HG03103 (cell line): ENCODE data around the gene RNF215.

Experiments used
- ATAC-seq: cut with Tn5 transposase; IDR thresholded peaks from one replicate; pipeline ENCODE4 v1.9.1; 2021; ENCODE audit warnings: low read depth; ENCODE audit not compliant: unreplicated experiment

The RNF215 gene

DNA sequence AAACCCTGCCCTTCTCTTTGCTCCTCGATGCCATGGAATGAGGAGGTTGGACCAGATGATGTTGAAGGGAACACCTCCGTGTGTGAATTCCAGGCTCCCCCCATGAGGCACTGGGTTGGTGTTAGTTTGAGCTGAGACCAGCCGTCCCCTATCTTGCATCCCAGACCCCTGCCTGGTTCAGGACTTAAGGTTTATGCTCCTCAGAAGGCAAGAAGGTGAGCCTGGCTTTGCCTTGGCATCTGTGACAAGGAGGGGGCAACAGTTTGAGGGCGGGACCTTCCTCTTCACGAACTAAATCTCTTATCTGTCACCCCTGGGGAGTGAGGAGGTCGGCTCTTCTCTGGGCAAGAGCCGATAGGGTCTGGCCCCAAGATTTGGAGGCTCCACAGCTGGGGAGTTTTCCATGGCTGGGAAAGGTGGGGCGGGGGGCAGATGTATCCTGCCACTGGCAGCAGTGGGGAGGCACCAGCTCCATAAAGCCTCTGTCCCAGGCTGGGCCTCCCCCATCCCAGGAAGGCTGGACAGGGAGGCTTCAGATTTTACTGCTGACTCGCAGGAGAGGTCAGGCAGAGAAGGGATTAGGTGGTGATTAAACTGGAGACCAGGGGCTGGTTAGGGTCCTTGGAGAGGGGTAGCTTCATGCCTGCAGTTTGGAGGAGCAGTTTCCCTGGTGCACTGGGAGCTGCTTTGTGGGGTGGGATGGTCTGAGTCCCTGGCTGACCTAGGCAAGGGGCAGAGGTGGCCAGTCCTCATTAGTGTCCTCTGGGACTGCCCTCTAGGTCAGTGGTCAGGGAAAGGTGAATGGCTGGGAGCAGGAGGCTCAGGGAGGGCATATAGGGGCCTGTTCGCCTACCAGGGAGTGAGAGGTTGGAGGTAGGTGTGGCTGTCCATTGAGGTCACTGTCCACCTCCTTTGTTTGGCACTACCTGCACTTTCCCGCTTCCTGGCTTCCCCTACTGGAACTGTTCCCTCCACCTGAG lies 10.7 kb upstream of the RNF215 start:
- ATAC-seq: no peak

DNA sequence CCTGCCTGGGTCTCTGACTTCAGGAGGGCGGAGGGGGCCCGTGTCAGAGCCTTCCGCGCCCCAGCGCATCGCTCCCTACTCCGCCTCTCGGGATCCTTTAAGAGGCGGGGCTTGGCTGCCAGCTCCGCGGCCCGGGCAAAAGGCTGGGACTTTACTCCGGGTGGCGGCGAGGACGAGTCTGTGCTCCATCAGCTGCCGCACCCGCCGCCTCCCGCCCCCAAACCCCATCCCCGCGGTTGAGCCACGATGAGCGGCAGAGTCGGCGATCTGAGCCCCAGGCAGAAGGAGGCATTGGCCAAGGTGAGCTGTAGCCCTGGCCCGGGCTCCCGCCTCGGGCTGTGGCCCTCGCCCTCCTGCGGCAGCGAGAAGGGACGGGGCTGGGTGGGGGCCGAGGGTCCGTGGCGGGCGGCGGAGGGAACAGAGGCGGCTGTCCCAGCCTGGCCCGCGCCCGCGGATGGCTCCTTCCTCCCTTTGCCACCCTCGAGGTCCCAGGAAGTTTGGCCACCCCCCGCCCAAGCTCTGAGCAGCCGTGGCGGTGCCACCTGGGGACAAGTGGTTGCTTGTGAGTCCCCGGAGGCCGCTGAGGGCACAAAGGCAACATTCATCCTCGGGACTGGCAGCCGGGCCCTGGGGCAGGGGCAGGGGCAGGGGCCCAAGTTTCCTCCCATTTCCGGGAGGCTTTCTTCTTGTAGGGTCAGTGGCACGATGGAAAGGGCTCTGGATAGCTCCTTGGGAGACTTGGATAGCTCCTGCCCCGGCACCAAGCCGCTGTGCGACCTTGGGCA lies 9.9 kb upstream of the RNF215 start, which contains the start of gene SEC14L2:
Gene SEC14L2, plus strand, starts transcription at position 148 of the 785 bp plus-strand sequence. Its CDS starts 99 bp downstream, at position 247.
- no peak for ATAC-seq

DNA sequence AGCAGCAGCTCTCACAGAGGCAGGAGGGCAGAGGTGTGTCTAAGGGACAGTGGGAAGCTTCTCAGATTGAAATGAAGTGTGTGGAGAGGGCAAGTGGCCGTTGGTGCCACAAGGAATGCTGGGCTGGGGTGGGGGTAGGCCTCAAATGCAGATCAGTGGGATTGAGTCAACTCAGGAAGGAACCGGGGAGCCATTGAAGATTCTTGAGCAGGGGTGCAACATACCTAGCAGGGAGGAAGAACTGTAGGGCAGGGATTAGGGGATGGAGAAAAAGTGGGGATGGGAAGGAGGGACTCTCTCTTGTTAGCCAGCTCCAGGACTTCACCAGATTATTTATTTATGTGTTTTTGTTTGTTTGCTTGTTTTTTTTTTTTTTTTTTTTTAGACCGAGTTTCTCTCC lies 6.7 kb upstream of the RNF215 start:
- no peak for ATAC-seq

DNA sequence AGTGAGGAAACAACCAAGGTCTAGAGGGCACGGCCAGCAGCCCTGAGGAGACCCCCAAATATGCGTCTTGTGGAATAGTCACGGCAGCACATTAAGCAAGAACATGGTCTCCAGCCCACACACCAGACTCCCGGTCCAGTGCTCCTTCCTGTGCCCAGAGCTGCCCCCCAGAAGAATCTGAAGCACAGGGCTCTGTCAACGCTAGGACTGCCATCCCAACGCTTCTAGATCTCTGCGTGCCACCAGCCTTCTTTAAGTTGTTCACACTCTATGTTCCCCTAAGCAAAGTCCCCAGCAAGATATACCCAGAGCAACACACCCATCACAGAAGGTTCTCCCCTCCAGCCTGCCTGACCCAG lies 6.1 kb upstream of the RNF215 start:
- no peak for ATAC-seq

DNA sequence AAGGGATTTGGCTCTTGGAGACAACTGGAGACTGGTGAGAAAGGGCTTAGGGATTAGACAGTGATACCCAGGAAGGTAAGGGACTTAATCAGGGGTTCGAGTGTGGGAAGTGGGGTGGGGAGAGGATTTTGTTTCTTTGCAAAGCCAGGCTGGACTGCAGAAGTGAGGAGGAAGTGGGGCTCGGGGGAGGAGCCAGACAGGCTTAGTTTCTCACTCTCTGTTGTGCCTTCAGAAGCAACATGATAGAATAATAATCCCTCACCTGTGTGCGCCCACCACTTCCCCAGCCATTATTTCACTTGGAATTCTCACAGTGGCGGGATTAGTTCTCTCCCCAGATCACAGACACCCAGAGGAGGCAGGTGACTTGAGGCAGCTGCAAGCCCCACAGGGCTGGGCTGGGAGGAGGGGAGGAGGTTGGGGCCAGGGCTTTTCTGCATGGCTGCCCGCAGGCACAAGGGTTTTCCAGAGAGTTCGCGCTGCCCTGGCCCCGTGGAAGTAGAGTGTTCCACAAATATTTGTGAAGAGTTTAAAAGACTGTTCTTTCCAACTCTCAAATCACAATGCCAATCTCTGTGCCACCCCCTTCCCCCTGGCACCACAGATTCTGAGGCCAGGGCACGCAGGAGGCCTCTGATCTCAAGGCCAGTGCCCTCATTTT lies 5.6 kb upstream of the RNF215 start:
- no peak for ATAC-seq

DNA sequence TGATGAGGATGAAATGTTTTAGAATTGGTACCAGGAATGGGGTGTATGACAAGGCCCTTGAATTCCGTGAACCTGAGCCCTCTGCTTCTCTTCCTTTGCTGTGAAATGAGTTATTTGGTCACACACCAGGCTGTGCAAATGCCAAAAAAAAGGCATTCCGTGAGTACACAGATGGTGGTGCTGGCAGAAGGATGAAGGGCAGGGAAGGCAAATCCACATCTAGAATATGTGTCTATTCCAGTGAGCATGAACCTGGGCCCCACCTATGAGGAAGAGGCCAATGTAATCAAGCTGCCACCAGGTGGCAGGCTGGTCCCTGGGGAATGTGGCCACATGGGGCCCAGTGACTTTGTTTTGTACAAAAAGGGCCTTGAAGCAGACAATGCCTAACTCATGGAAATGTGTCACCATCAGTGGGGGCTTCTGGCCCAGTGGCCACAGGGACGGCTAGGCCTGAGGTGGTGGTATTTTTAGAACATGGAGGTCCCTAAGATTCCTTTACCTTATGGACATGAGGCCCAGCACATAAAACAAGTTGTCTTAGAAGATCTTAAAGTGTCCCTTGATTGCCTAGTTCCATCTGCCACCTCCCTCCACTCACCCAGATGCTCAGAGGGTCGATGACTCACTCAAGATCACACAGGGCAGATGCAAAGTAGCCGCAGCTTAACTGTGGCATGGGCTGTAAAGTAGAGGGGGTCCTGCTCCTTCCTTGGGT lies 3.9 kb upstream of the RNF215 start:
- no peak for ATAC-seq

DNA sequence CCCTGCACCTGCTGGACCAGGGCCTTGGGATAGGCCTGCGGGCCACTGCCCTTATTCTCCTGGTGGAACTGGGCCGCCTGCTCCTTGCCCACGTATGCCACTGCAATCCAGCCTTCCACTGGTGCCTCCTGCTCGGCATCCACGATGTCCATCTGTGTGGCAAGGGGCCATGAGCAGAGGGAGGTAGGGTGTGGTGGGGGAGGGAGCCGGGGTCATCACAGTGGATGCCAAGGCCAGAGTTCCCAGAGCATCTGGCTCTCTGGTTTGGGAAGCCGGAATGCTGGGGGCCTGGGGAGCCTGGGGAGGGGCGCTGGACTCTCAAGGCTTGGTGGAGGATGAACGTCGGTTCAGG lies 627 bp downstream of the RNF215 start:
- ATAC-seq: no peak

DNA sequence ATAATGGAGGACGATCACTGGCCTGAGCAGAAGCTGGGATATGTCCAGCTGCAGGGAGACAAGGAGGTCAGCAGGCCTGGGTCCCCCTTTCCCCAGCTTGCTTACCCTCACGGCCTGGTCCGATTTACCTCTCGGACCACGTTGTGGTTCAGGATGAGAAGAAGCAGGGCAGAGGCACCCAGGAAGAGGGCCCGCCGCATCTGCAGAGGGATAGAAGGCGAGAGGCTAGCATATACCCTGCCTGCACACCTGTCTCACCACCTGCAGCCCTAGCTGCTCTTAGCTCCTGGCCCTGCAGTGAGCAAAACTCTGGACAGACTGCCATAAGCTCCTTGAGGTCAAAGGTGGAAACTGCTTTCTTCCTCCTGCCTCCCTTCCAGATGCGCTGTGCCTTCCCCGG lies 1.3 kb downstream of the RNF215 start:
- no peak for ATAC-seq

DNA sequence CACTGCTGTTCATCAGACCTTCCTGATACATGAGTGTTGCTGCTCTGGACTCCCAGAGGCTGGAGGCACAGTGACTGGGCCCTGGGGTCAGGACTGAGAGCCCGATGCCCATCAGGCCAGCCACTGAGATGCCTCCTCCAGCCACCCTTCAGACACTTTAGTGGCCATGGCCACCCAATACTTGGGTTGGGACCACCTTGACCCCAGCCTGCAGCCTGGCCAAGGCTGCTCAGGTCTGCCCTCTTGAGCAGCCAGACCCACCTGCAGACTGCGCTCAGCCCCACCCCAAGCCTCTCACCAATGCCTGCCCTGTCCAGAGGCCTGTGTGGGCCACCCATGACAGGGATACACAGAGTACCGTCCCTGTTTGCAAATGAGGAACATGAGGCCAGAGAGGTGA lies 4.2 kb downstream of the RNF215 start:
- ATAC-seq: no peak

DNA sequence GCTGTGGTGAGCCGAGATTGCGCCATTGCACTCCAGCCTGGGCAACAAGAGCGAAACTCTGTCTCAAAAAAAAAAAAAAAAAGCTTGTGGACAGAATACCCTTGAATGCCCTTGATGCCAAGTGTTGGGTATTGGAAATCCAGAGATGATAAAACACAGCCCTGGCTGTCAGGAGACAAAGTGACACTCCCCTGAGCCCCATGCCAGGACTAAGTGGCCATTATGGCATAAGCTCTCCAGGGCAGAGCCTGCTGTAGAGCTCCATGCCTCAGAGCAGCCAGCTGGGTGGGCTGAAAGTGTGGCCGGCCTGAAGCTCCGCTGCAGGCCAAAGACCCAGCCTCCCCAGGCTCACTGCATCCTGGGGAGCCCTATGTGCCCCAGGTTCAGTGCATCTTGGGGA lies 4.9 kb downstream of the RNF215 start:
- no peak for ATAC-seq

DNA sequence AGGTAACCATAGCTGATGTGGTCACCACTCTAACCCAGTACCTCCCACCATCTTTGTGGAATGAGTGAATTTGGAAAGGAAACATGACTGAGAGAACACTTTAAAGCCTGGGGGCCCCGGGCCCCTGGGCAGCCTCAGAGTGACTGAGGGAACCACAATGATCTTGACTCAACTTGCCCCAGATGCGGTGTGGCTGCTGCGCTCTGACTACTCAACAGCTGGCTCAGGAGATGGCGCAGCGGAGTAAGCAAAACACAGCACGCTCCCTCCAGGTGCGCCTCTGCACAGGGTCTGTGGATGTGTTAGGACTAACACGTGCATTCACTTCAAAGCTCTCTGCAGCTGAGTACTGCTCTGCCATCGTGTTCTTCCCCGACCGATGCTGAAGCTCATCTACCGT lies 5.9 kb downstream of the RNF215 start:
- no peak for ATAC-seq

DNA sequence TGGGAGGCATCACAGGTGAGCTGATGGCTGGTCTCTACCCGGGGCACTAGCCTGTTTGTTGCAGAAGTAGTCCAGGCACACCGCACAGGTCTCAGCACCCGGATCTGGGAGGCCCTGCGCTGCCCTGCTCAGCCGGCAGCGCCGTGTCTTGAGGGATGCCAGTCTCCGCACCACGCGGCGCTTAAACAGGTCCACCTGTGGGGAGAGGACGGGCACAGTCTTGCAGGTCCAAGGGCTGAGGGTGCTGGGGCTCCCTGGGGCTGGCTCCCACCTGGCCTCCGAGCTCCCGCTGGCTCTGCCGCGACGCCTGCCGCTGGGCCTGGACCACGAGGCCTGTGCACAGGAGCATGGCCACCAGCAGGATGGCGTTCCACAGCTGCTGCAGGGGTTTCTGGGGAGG lies 7.2 kb downstream of the RNF215 start:
- no peak for ATAC-seq

DNA sequence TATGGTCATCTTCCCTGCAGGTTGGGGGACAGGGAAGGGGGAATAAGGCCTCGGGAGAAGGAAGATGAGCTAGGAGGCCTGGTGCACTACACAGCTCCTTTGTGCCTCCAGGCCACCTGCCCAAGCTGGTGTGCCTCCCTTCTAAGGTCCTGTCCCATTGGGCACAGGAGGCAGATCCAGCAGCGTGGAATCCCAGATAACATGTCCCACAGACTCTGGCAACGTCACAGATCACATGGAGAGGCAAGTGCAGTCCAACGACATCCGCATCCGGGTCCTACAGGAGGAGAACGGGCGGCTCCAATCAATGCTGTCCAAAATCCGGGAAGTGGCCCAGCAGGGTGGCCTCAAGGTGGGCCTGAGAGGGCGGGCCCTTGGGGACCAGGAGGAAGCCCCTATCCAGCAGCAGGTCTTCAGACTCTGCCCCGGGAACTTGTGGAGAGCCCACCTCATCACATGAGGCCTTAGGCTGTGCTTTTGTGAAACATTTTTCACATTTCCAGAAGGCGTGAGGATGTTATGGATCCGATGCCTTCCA lies 11.8 kb downstream of the RNF215 start:
- no peak for ATAC-seq

DNA sequence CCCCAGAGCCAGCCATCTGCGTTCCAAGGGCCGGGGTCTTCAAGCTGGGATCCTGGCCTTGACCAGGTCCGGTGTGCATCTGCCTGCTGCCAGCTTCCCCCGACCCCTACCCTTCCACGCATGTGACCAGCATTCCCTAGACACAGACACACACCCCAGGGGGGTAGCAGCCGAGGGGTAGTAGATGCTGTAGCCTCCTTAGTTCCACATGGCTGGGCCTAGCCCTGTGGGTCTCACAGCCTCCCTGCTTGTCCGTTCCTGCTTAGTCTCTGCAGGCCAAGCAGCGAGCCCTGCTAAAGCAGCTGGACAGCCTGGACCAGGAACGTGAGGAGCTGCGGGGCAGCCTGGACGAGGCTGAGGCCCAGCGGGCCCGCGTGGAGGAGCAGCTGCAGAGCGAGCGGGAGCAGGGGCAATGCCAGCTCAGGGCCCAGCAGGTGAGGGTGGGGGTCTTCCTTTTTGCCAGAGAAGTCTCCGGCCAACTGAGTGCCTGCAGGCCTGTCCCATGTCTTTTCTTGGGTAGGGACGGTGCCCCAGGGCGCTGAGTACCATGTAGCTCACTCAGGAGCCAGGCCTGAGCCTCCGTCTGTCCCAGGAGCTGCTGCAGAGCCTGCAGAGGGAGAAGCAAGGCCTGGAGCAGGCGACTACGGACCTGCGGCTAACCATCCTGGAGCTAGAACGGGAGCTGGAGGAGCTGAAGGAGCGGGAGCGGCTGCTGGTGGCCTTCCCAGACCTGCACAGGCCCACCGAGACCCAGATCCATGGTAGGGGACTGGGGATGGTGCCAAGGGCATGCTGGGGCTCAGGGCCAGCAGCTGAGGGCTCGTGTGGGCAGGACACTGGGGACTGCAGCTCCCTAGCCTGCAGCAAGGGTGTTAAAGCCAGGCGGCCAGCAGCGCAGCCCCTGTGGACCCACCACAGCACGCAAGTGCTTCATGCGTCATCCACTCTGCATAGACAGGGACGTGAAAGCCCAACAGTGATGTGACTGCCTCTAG lies 13.6 kb downstream of the RNF215 start:
- no peak for ATAC-seq

DNA sequence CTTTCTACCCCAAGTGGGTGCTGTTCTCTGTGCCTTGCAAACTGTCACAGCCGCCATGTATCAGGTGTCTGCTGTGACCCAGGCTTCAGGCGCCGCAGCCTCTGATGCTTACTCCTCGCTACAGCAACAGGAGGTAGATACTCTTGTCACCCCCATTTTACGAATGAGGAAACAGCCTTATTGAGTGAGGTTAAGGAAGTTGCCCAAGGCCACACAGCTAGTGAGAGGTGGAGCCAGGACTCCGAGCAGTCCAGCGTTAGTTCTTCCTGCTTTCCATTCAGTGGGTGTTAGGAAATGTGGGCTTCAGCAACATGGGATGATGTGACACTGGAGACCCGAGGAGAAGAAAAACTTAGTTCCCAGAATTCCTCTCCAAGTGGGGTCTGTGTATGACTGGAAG lies 14.3 kb downstream of the RNF215 start:
- no peak for ATAC-seq

DNA sequence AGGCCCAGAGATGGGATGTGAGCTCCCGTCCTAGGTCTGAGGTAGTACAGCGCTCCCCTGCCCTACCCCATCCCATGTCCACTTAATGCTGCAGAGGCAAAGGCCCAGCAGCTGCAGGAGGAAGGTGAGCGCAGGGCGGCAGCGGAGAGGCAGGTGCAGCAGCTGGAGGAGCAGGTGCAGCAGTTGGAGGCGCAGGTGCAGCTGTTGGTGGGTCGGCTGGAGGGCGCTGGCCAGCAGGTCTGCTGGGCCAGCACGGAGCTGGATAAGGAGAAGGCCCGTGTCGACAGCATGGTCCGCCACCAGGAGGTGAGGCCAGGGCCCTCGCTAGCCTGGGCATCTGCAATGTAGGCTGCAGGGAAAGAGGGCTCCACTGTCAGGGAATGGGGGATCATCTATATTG lies 15.2 kb downstream of the RNF215 start:
- no peak for ATAC-seq

DNA sequence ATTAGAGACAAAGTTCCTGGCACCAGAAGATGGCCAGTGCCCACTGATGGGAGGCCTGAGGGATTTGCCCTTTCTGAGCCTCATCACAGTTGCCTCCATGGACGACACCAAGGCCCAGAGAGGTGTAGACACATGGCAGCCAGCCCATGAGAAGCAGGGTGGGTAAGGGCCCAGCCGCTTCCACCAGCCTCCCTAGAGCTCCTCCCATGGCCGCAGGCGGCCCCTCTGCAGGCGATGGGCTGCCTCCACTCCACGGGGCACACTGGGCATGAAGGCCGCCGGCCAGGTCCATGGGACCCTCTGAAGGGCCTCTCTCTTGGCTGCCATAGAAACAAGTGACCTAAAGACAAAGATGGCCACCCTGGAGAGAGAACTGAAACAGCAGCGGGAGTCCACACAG lies 15.9 kb downstream of the RNF215 start:
- ATAC-seq: no peak

DNA sequence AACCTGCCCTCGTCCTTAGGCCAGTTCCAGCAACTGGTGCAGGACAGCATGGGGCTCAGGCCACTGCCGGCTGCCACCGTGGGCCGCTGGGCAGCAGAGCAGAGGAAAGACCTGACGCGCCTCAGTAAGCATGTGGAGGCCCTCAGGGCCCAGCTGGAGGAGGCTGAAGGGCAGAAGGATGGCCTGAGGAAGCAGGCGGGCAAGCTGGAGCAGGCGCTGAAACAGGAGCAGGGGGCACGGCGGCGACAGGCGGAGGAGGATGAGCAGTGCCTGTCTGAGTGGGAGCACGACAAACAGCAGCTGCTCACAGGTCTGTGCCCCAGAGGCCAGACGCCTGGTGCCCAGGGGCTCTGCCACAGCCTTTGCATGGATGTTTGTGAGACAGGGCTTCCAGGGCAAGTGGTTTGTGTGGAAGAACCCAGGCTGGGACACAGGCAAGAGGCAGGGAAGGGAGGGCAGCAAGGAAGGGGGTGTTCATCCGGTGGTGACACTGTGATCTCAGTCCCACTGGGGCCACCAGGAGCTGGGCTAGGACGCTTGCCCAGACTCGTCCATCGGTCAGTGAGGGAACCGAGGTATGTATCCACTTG lies 16.5 kb downstream of the RNF215 start:
- no peak for ATAC-seq

DNA sequence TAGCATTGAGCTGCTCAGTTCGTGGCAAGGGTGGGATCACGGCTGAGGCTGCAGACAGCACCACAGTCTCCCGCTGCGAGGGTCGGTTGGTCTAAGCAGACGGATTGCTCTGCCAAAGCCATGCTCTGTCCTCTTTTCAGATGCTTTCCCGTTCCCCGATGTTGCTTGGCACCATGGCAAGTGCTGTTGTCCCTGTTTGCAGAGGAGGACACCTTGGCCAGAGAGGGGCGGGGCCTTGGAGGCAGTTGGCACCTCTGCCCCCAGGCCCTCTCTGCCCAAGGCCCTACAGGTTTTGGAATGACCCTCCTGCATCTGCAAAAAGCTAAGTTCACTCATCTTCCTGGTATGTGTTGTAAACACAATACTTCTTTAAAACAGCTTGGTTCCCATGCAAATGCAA lies 18.8 kb downstream of the RNF215 start:
- ATAC-seq: no peak
